ENCODE data around the gene MAGI2. TPM values are rescaled to one million over a fixed set of nuclear protein-coding genes. Genes with fewer than 3 reads are reported as not detected.

Gene MAGI2
- total and polyA plus RNA-seq, 4 donors = 43.4 to 61.3 (median 50.1) TPM

GRCh38 chr7:78565784-78566183 lies 887.7 kb downstream of the MAGI2 start:
- 77% methylated on average over 2 of the region's 5 CpGs for WGBS (ENCODE audit: insufficient coverage)
- H3K4me1 ChIP-seq (ENCODE audit: control insufficient read depth, insufficient read depth, low read length) = no peaks in the 10 kb centered on the region
- H3K27me3 ChIP-seq (ENCODE audit: control insufficient read depth, insufficient read depth, low read length) = no peaks in the 10 kb centered on the region
- no peaks in the 10 kb centered on the region for H3K36me3 ChIP-seq (ENCODE audit: control insufficient read depth, insufficient read depth, low read length)
- no peaks in the 10 kb centered on the region for H3K9me3 ChIP-seq (ENCODE audit: control insufficient read depth, insufficient read depth, low read length)
- H3K4me3 ChIP-seq (ENCODE audit: low read depth, low read length) = no peak overlapping the region
- H3K27ac ChIP-seq (ENCODE audit: low read depth, low read length) = no peak overlapping the region
- no peak for DNase-seq (ENCODE audit: low read depth in 4 of 6, low spot score in 6 of 6)

DNA sequence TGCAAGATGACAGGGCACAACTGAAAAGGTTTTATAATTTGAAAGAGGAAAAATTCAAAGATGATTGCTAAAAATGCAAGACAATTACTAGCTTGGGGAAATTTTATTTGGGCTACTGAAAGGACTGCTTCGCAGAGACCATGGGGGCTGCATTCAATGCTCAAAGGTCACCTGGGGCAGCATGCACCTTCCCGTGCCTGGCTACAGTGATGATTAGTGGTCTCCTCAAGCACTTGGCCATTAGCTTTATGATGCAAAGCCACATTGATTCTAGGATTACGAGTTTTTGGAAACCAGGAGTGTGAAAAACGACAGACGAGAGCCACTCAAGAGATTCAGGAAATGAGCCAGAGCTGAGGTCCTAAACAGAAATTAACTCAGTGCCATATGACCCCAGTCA lies 890.3 kb downstream of the MAGI2 start:
- 25% methylated on average over 3 of the region's 5 CpGs for whole genome bisulfite sequencing (ENCODE audit: insufficient coverage)
- H3K4me1 ChIP-seq (ENCODE audit: control insufficient read depth, insufficient read depth, low read length) = no peaks in the 10 kb centered on the region
- H3K9me3 ChIP-seq (ENCODE audit: control insufficient read depth, insufficient read depth, low read length) = no peaks in the 10 kb centered on the region
- no peak overlapping the region for H3K27ac ChIP-seq (ENCODE audit: low read depth, low read length)
- no peaks in the 10 kb centered on the region for H3K36me3 ChIP-seq (ENCODE audit: control insufficient read depth, insufficient read depth, low read length)
- no peaks in the 10 kb centered on the region for H3K27me3 ChIP-seq (ENCODE audit: control insufficient read depth, insufficient read depth, low read length)
- DNase-seq (ENCODE audit: low read depth in 4 of 6, low spot score in 6 of 6) = peak in 1 of 6 donors; percentile 46
- H3K4me3 ChIP-seq (ENCODE audit: low read depth, low read length) = no peak overlapping the region

- DNase-seq (ENCODE audit: low read depth in 4 of 6, low spot score in 6 of 6) = peak in 2 of 6 donors; percentile 44 to 67
- Histone ChIP-seq H3K9me3 (ENCODE audit: control insufficient read depth, insufficient read depth, low read length) (no peaks in the 10 kb centered on the region), H3K27me3 (ENCODE audit: control insufficient read depth, insufficient read depth, low read length) (no peaks in the 10 kb centered on the region), H3K4me1 (ENCODE audit: control insufficient read depth, insufficient read depth, low read length) (no peaks in the 10 kb centered on the region), H3K36me3 (ENCODE audit: control insufficient read depth, insufficient read depth, low read length) (no peaks in the 10 kb centered on the region), H3K27ac (ENCODE audit: low read depth, low read length) (no peak overlapping the region), H3K4me3 (ENCODE audit: low read depth, low read length) (no peak overlapping the region)
These were observed 891.3 kb downstream of the MAGI2 start for GRCh38 chr7:78562191-78562590.

- no peaks in the 10 kb centered on the region for H3K9me3 ChIP-seq (ENCODE audit: control insufficient read depth, insufficient read depth, low read length)
- no peak overlapping the region for H3K27ac ChIP-seq (ENCODE audit: low read depth, low read length)
- no peaks in the 10 kb centered on the region for H3K27me3 ChIP-seq (ENCODE audit: control insufficient read depth, insufficient read depth, low read length)
- WGBS (ENCODE audit: insufficient coverage) = 20% methylated on average over 1 of the region's 3 CpGs
- no peak overlapping the region for H3K4me3 ChIP-seq (ENCODE audit: low read depth, low read length)
- H3K4me1 ChIP-seq (ENCODE audit: control insufficient read depth, insufficient read depth, low read length) = no peaks in the 10 kb centered on the region
- H3K36me3 ChIP-seq (ENCODE audit: control insufficient read depth, insufficient read depth, low read length) = no peaks in the 10 kb centered on the region
- DNase-seq (ENCODE audit: low read depth in 4 of 6, low spot score in 6 of 6) = peak in 2 of 6 donors; percentile 41 to 57
These were observed 894.9 kb downstream of the MAGI2 start for GRCh38 chr7:78558566-78558965.

DNA sequence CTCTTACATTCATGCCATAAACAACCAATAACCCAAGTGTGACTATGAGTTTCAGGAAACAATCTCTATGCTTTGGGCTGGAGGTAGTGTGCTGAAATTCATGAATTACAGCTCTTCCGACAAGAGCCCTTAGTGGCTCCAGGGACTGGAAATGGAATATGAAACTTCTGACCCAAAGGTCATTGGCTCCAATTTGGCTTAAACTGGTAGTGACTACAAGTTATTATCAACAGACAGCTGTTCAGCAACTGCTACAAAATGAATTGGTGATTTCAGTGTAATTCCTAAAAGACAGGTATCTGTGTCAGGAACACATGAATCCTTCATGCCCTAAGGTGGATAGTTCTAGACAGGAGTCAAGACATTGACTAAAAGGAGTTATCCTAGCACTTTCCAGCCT lies 909.5 kb downstream of the MAGI2 start:
- DNase-seq (ENCODE audit: low read depth in 4 of 6, low spot score in 6 of 6) = no peak
- Histone ChIP-seq H3K4me3 (ENCODE audit: low read depth, low read length) (no peak overlapping the region), H3K27me3 (ENCODE audit: control insufficient read depth, insufficient read depth, low read length) (no peaks in the 10 kb centered on the region), H3K9me3 (ENCODE audit: control insufficient read depth, insufficient read depth, low read length) (no peaks in the 10 kb centered on the region), H3K27ac (ENCODE audit: low read depth, low read length) (no peak overlapping the region), H3K36me3 (ENCODE audit: control insufficient read depth, insufficient read depth, low read length) (no peaks in the 10 kb centered on the region), H3K4me1 (ENCODE audit: control insufficient read depth, insufficient read depth, low read length) (no peaks in the 10 kb centered on the region)
- WGBS (ENCODE audit: insufficient coverage) = 100% methylated on average over 1 of the region's 1 CpG

DNA sequence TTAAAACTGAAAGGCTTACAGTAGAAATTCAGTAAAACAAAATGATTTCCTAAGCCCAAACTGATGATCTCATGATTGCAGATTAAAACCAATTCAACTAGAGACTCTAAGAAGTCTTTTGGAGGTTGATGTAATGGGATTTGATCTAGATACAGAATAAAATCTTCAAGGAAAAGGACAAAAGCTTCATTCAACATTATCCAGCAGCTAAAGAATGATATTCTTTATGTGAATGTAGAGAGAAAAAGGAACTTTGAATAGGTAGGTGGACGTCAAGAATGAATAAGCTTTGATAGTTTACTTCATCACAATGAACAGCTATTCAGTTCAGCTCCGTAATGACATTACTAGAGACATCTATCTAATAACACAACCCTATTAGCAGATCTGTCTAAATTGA lies 910.5 kb downstream of the MAGI2 start:
- no peak for DNase-seq (ENCODE audit: low read depth in 4 of 6, low spot score in 6 of 6)
- Histone ChIP-seq H3K4me3 (ENCODE audit: low read depth, low read length) (no peak overlapping the region), H3K27me3 (ENCODE audit: control insufficient read depth, insufficient read depth, low read length) (no peaks in the 10 kb centered on the region), H3K9me3 (ENCODE audit: control insufficient read depth, insufficient read depth, low read length) (no peaks in the 10 kb centered on the region), H3K27ac (ENCODE audit: low read depth, low read length) (no peak overlapping the region), H3K36me3 (ENCODE audit: control insufficient read depth, insufficient read depth, low read length) (no peaks in the 10 kb centered on the region), H3K4me1 (ENCODE audit: control insufficient read depth, insufficient read depth, low read length) (no peaks in the 10 kb centered on the region)
- WGBS (ENCODE audit: insufficient coverage) = no CpG with 5 or more reads among the region's 2 CpGs

DNA sequence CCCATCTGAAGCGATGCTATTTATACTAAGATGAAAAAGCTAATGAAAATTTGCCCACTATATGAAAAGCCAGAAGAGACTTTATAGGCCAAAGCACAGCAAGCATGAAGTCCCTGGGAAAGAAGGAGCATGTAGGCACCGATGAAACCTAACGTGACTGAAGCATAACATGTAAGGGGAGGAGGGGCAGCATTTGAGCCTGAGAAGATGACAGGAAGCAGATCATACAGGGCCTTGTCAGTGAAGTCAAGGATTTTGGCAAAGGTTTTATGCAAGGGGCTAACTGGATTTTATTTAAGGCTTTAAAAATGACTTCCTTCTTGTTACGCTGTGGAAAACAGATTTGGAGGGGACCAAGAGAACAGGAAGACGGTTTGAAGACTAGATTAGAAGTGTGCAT lies 910.9 kb downstream of the MAGI2 start:
- no peak for DNase-seq (ENCODE audit: low read depth in 4 of 6, low spot score in 6 of 6)
- H3K4me1 ChIP-seq (ENCODE audit: control insufficient read depth, insufficient read depth, low read length) = no peaks in the 10 kb centered on the region
- no peaks in the 10 kb centered on the region for H3K36me3 ChIP-seq (ENCODE audit: control insufficient read depth, insufficient read depth, low read length)
- no peak overlapping the region for H3K4me3 ChIP-seq (ENCODE audit: low read depth, low read length)
- H3K27me3 ChIP-seq (ENCODE audit: control insufficient read depth, insufficient read depth, low read length) = no peaks in the 10 kb centered on the region
- WGBS (ENCODE audit: insufficient coverage) = 83% methylated on average over 2 of the region's 5 CpGs
- no peaks in the 10 kb centered on the region for H3K9me3 ChIP-seq (ENCODE audit: control insufficient read depth, insufficient read depth, low read length)
- H3K27ac ChIP-seq (ENCODE audit: low read depth, low read length) = no peak overlapping the region

DNA sequence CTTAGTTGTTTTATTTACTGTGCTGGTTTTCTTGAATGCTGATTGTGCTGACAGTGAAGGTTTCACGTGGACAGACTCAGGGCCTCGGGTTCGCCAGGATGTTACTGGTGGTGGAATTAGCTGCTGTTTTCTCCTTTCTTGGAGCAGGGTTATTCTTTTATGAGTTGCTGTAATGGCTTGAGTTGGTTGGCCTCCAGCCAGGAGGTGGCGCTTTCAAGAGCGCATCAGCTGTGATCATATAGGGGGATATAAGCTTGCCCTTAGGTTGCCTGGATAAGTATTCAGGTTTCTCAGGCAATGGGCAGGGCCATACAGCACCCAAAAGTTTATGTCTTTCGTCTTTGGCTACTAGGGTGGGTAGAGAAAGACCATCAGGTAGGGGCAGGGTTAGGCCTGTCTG lies 913.6 kb downstream of the MAGI2 start:
- H3K36me3 ChIP-seq (ENCODE audit: control insufficient read depth, insufficient read depth, low read length) = no peaks in the 10 kb centered on the region
- no peak for DNase-seq (ENCODE audit: low read depth in 4 of 6, low spot score in 6 of 6)
- no peaks in the 10 kb centered on the region for H3K9me3 ChIP-seq (ENCODE audit: control insufficient read depth, insufficient read depth, low read length)
- H3K27ac ChIP-seq (ENCODE audit: low read depth, low read length) = no peak overlapping the region
- WGBS (ENCODE audit: insufficient coverage) = 92% methylated on average over 6 of the region's 6 CpGs
- H3K4me1 ChIP-seq (ENCODE audit: control insufficient read depth, insufficient read depth, low read length) = no peaks in the 10 kb centered on the region
- H3K27me3 ChIP-seq (ENCODE audit: control insufficient read depth, insufficient read depth, low read length) = no peaks in the 10 kb centered on the region
- no peak overlapping the region for H3K4me3 ChIP-seq (ENCODE audit: low read depth, low read length)

- no peaks in the 10 kb centered on the region for H3K9me3 ChIP-seq (ENCODE audit: control insufficient read depth, insufficient read depth, low read length)
- no peak overlapping the region for H3K27ac ChIP-seq (ENCODE audit: low read depth, low read length)
- 85% methylated on average over 4 of the region's 7 CpGs for WGBS (ENCODE audit: insufficient coverage)
- no peaks in the 10 kb centered on the region for H3K4me1 ChIP-seq (ENCODE audit: control insufficient read depth, insufficient read depth, low read length)
- no peaks in the 10 kb centered on the region for H3K27me3 ChIP-seq (ENCODE audit: control insufficient read depth, insufficient read depth, low read length)
- no peak for DNase-seq (ENCODE audit: low read depth in 4 of 6, low spot score in 6 of 6)
- no peaks in the 10 kb centered on the region for H3K36me3 ChIP-seq (ENCODE audit: control insufficient read depth, insufficient read depth, low read length)
- no peak overlapping the region for H3K4me3 ChIP-seq (ENCODE audit: low read depth, low read length)
These were observed 917.8 kb downstream of the MAGI2 start for GRCh38 chr7:78535655-78536054.

- peak in 1 of 6 donors; percentile 11 for DNase-seq (ENCODE audit: low read depth in 4 of 6, low spot score in 6 of 6)
- WGBS (ENCODE audit: insufficient coverage) = 61% methylated on average over 4 of the region's 4 CpGs
- Histone ChIP-seq H3K4me1 (ENCODE audit: control insufficient read depth, insufficient read depth, low read length) (no peaks in the 10 kb centered on the region), H3K4me3 (ENCODE audit: low read depth, low read length) (no peak overlapping the region), H3K9me3 (ENCODE audit: control insufficient read depth, insufficient read depth, low read length) (no peaks in the 10 kb centered on the region), H3K27me3 (ENCODE audit: control insufficient read depth, insufficient read depth, low read length) (no peaks in the 10 kb centered on the region), H3K36me3 (ENCODE audit: control insufficient read depth, insufficient read depth, low read length) (no peaks in the 10 kb centered on the region), H3K27ac (ENCODE audit: low read depth, low read length) (no peak overlapping the region)
These were observed 923.1 kb downstream of the MAGI2 start for GRCh38 chr7:78530351-78530750.

Measured in spinal cord (tissue), 10 donors.